Mammary epithelial cell (primary cell): Measurements from ENCODE around the gene SH2D2A.

Experiments
- EZH2 ChIP-seq: IDR thresholded peaks from 2 replicates; pipeline ENCODE4 v1.6.1; 2012; ENCODE audit warnings: low read length, inconsistent platforms, borderline replicate concordance
- TF ChIP-seq, protein P1 (sequence below), 2 donors: IDR thresholded peaks in 1 of 2; conservative IDR thresholded peaks in 1 of 2; 2 replicates each; pipeline ENCODE4 v1.5.1; 2011 to 2012; ENCODE audit warnings: inconsistent platforms in 2 of 2, low read length in 2 of 2, mild to moderate bottlenecking in 2 of 2, control low read depth in 1 of 2, low read depth in 1 of 2; ENCODE audit not compliant: insufficient read depth in 1 of 2; ENCODE audit errors: extremely low read depth in 1 of 2

DNA sequence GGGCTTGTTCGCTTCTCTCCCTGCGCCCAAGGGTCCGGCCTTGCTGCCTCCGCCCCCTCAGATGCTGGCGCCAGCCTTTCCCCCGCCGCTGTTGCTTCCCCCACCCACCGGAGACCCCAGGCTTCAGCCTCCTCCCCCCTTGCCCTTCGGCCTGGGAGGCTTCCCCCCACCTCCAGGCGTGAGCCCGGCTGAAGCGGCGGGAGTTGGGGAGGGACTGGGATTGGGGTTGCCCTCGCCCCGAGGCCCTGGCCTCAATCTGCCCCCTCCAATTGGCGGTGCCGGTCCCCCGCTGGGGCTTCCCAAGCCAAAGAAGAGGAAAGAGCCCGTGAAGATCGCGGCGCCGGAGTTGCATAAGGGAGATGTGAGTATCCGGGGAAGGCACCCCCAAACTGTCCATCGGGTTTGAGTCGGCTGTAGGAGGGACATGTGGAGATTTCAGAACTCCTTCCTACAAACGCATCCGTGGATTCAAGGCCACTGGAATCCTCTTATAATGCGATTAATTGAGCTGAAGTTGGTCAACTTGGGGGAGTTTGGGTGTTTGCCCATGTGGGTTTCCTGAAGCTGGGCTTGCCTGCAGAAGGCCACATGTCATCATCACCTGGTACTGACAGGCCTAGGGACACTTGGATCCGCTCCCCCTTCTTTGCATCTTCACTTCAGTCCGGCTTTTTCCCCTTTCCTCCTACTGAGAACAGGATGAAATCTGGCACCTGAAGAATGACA is 48.6 kb downstream of the SH2D2A start:
- TF ChIP-seq, protein P1, sequence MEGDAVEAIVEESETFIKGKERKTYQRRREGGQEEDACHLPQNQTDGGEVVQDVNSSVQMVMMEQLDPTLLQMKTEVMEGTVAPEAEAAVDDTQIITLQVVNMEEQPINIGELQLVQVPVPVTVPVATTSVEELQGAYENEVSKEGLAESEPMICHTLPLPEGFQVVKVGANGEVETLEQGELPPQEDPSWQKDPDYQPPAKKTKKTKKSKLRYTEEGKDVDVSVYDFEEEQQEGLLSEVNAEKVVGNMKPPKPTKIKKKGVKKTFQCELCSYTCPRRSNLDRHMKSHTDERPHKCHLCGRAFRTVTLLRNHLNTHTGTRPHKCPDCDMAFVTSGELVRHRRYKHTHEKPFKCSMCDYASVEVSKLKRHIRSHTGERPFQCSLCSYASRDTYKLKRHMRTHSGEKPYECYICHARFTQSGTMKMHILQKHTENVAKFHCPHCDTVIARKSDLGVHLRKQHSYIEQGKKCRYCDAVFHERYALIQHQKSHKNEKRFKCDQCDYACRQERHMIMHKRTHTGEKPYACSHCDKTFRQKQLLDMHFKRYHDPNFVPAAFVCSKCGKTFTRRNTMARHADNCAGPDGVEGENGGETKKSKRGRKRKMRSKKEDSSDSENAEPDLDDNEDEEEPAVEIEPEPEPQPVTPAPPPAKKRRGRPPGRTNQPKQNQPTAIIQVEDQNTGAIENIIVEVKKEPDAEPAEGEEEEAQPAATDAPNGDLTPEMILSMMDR (conservative IDR thresholded peaks at IDR 0.05 in 1 of 2, IDR thresholded peaks at IDR 0.05 in 1 of 2; ENCODE audit: extremely low read depth in 1 of 2, insufficient read depth in 1 of 2, low read depth in 1 of 2, low read length in 2 of 2) = no peak
- TF ChIP-seq EZH2 = no peak
